GM19043 (cell line): Measurements from ENCODE around the gene SCRG1.

Experiments used
- ATAC-seq: cut with Tn5 transposase; IDR thresholded peaks from one replicate; pipeline ENCODE4 v1.9.1; 2021; ENCODE audit warnings: low read depth; ENCODE audit not compliant: unreplicated experiment

The SCRG1 gene

GRCh38 chr4:173367285-173367684 lies 31.6 kb downstream of the SCRG1 start:
- ATAC-seq: peak; percentile 16

GRCh38 chr4:173365359-173365996 lies 33.4 kb downstream of the SCRG1 start:
- no peak for ATAC-seq

- ATAC-seq: no peak
Measured at GRCh38 chr4:173362666-173363065, 36.2 kb downstream of the SCRG1 start.

GRCh38 chr4:173360587-173361221 lies 38.2 kb downstream of the SCRG1 start:
- no peak for ATAC-seq

GRCh38 chr4:173357939-173358338 lies 41.0 kb downstream of the SCRG1 start:
- no peak for ATAC-seq

GRCh38 chr4:173347467-173347866 lies 51.4 kb downstream of the SCRG1 start:
- ATAC-seq: no peak

- ATAC-seq: no peak
Measured at GRCh38 chr4:173346074-173346473, 52.8 kb downstream of the SCRG1 start.

- no peak for ATAC-seq
Measured at GRCh38 chr4:173345648-173346047, 53.3 kb downstream of the SCRG1 start.

GRCh38 chr4:173343832-173344397 lies 55.0 kb downstream of the SCRG1 start:
- ATAC-seq: no peak

GRCh38 chr4:173337463-173337862 lies 61.5 kb downstream of the SCRG1 start:
- no peak for ATAC-seq

GRCh38 chr4:173334891-173335752 lies 63.8 kb downstream of the SCRG1 start:
- peak; percentile 30 for ATAC-seq
